ENCODE results near the gene C1orf116.
"Not testable (repeated sequence)": the region's sequence is repeated elsewhere in the genome, so short reads cannot be mapped to it uniquely, and the experiment has no call there.

Gene C1orf116

DNA sequence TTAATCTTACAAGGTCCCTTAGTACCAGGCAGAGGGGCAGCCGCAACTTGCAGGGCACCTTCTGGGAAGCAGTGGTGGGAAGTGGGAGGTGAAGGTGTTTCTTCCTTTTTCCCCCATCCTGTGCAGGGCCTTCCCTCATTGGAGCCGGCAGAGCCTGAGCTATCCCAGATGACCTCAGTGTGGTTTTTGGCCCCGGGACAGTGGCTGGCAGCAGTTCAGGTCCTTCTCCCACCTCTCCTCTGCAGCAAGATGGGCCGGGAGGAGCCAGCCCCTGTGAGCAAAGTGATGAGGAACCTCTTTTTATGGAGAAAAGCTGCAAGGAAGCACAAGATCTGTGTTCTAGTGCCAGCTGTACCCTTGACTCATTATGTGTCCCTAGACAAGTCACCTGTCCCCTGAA is 27.3 kb upstream of the C1orf116 start:
- no peak for DNase-seq (ENCODE audit: low read depth in 1 of 2, low spot score in 1 of 2)

DNA sequence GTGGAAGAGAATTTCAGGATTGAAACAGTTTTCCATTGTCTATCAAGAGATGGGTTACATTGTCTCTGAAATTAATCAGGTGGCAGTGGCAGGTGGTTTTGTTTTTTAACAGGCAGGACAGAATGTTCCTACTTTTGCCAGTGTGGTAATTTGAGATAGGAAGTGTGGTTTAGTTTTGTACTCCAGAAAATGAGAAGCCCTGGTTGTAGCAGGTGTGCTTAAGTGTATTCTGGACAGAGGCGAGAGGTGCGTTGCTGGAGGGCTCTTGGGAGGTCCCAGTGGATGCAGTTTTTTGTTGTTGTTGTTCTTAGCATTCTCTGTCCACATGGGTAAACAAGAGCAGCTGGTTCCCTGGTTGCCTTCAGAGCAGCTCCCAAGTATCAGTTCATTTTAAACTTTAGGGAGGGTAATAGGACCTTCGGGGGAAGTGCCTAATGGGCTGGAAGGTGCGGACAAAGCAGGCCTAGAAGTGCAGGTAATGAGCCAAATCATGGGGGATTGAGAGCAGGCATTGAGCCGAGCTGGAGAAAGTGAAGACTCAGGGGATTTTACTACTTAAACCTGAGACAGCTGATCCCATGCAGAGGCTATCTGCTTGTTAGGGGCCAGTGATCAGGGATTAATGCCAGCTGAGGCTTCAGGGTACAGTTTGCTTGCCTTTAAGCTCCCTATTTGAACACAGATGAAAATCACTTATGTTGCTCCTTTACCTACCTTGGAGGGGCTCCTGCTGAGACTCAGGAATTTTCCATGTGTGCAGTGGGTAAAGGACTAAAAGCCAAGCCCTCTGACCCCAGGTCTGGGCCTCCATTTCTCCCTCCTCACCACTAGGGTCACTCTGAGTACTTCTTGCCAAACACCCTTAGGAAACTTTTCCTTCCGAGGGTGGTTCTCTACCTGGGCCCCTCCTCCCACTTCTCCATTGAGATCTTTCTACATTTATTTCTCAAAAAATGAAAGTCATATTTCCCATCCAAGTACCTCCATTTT is 26.6 kb upstream of the C1orf116 start:
- no peak for DNase-seq (ENCODE audit: low read depth in 1 of 2, low spot score in 1 of 2)

DNA sequence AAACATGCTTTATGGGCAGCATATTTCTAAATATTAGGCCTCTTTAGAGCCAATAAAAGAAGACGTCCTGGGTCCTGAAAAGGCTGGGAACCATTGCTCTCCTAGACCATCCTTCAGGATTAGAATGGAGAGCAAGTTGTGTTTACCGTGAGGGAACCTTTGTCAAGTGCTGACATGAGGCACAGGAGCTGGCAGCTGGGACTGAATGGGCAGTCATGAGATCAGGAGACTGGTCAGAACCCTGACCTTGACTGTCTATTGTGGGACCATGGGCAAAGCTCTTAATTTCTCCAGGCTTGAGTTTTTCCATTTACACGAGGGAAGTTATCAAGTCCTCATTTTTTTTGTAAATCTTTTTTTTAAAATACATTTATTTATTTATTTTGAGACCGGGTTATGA is 25.7 kb upstream of the C1orf116 start:
- no peak for DNase-seq (ENCODE audit: low read depth in 1 of 2, low spot score in 1 of 2)

DNA sequence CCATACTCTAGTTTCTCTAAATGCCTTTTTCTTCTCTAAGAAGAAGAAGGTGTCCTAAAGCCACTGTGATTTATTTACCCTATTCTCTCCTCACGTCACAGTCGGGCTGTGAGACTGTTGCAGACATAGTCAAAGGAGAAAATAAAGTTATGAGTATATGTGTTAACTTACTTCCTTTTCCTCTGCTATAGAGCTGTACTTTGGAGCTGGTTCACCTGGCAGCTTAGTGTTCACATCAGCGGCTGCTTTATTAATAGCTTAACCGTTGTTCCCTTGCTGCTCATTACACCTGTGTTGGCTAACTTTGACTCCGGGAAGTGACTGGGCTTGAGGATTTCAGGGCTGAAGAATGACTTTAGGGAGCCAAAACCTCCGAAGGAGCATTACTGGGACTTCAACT is 24.1 kb upstream of the C1orf116 start:
- DNase-seq (ENCODE audit: low read depth in 1 of 2, low spot score in 1 of 2) = no peak

DNA sequence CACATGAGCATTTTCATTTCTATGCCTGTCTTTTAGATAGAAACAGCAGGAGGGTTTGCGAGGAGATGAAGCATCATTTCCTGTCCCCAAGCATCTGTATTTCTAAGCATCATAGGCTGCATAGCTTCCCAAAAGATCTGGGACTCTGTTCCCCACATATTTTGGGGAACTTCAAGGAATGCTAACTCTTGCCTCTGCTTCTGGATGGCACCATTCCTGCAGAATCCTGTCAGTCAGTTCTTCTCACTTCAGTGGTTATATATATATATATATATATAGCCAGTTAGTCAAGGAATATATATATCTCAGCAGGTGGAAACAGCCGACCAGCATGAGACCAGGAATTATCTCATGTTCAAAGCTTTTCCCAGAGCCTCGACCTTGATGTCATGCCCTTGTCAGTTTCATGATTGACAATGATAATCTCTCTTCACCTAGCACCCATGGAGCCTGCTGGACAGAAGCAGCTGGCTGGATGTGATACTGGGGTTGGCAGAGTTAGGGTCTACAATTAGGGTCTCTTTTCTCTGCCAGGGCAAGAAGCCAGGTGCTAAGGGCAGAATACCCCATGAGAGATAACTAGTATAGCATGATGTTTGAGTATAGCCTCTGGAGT is 22.9 kb upstream of the C1orf116 start:
- no peak for DNase-seq (ENCODE audit: low read depth in 1 of 2, low spot score in 1 of 2)

DNA sequence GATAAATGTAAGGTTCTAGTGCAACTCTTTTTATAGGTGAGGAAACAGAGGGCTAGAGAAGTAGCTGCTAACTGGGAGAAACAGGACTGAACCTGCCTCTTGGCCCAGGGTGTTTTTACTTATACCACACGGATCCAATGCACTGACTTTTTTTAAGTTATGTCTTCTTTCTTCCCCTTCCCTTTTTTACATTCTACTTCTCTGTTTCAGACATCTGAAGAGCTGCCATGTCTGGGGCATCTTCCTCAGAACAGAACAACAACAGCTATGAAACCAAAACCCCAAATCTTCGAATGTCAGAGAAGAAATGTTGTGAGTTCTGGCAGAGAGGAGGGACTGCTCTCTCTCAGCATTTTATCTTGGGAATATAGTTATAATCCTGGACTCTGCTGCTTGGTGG is 21.9 kb upstream of the C1orf116 start:
- DNase-seq (ENCODE audit: low read depth in 1 of 2, low spot score in 1 of 2) = no peak

DNA sequence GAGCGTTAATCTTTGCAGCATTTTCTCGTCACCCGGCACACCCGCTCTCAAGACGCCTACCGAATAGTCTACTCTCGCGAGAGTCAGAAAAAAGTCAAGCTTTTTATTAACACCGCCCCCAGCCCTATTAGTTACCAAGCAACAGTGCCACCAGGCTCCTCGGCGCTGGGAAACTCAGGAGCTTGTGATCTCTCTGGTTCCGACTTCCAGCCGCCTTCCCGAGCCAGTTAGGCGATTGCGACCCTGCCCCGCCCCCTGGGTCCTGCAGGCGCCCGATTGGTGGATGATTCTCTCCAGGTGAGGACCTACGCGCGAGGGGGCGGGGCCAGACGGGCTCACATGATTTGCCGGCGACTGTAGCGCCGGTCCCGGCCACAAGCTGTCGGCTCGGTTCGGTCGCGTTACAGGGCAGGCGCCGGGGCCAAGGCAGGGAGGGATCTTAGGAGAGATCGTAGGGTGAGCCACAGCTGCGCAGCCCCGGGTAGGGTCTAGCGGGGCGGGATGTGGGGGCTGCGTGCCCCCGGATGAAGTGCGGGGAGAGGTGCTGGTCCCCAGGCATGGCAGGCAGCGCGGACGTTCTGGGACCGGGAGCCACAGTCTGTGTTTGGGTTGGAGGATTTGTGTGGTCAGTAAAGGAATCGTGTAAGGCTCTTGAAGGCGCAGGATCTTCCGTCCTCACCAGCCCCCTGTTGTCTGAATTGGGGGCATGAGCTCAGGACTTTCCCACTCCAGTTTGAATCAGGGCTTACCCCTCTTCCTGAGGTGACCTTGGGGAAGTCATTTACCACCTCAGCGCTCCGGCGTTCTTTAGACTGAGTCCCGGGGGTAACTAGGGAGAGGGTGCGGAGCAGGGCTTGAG is 20.6 kb upstream of the C1orf116 start, which contains the start of gene PFKFB2:
PFKFB2 (plus strand) TSS at position 365 of the 859 bp plus-strand sequence. CDS start 1,443 bp downstream, outside the sequence.
- DNase-seq (ENCODE audit: low read depth in 1 of 2, low spot score in 1 of 2) = peak; percentile 88 to 91

DNA sequence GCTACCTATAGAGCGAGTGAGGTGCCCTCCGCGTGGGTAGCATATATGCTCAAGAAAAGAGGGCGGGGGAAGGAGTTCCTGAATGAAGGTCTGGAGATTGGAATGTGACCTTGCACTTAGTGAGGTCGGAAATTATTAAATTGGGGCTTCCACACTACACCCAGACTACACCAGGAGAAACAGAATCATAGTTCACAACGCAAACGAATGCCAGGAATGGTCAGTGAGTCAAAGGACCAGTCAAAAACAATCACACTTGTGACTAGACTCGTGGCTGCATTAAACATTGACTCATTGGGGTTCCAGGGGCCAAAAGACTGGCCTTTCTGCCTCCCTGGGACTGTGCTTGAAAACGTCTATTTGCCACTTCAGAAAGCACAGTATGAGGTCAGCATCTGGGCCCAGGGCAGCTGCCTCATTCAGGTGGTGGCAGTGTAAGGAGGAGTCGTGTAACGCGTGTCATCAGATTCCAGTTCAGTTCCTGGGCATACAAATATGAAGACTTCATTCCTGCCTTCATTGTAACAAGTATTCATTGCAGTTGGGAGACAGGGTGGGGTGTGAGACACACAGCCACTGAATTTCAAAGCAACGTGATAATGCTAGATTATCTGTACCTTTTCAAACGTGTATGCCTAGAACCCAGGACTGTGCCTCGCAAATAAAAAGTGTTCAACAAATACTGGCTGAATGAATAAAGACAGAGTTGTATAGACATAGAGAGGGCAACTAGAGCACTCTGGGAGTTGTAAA is 18.8 kb upstream of the C1orf116 start, which contains the start of gene YOD1:
YOD1 (minus strand) TSS at position 18 of the 753 bp plus-strand sequence. CDS start 178 bp downstream, outside the sequence.
- no peak for DNase-seq (ENCODE audit: low read depth in 1 of 2, low spot score in 1 of 2)

DNA sequence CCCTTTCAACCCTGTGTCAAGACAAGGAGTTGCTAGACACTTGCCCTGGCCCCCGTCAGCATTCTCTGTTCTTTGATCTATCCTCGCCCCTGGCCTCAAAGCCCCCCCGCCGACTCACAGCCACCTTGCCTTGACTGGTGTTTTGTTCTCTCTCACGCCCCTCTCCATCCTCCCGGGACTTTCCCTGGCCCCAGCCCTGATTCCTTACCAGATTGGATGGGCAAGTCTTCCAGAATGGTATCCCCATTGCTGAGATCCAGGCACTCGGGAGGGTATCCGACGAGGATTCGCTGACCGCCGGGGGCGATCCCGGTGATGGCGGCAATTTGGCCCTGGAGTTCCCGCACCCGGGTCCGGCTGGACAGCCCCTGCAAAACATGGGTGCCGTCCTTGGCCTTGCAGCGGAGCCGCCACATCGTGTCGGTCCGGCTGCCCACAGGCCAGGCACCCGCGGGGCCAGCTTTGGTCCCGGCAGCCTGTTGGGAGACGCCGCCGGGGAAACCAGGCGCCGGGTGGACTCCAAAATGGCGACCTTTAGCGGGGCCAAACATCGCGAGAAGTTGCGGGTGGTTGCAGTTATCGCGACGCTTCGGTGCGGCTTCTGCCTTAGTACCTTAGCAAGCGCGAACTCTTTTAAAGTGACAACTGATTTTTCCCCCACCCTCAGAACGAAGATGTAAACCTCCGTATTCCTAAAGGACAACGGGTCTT is 18.1 kb upstream of the C1orf116 start:
- DNase-seq (ENCODE audit: low read depth in 1 of 2, low spot score in 1 of 2) = peak; percentile 79 to 87

DNA sequence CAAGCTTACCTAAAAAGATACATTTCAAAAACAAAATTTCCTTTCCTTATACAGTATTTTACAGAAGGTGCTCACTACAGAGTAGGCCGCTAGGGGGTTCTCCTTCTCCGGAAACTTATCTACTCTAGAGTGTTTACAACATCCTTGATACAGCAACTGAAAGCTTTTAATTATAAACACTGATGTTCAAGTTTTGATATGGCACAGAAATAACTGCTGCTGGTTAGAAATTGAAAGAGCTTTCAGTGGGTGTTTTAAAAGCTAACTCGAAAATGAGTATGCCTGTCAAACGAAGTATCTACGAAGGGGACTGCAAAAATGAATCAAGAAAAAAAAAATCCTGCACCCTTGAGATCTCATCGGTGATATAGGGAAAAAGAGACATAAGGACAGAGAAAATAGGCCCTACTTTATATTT is 17.4 kb upstream of the C1orf116 start:
- DNase-seq (ENCODE audit: low read depth in 1 of 2, low spot score in 1 of 2) = peak in 1 of 2 donors; percentile 47

DNA sequence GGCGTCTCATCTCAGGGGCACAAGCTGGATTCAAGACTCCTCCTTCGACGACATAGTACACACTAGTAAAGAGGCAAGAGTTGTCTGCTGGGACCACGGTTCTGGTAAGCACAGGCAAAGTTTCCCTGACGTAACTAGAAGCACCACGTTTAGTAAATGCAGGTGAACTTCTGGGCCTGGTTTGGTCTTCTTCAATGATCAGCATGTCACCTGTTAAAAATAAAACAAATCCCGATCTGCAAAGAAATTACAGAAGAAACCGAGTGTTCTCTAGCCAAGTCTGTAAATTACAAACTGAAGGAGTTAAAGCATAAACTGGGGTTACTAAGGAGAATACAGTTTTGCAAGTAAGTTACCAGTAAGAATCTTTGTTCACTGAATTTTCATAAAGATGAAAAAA is 17.0 kb upstream of the C1orf116 start:
- no peak for DNase-seq (ENCODE audit: low read depth in 1 of 2, low spot score in 1 of 2)

DNA sequence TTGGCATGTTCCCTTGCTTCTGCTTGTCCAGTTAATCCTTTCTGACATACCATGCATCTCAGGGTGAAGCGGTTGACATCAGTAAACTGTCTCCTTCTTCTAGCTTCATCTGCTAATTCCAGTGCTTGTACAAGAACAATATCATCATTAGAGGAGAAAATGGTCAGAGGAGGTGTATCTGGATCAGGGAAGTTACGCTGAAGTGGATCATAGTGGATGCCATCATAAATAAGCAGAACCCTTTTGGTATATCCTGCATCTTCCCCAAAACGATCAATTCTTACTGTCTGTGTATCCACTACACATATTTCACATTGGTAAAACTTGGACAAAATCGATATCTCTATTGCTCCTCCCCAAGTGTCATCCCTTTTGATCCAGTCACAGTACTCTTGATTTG is 16.5 kb upstream of the C1orf116 start:
- no peak for DNase-seq (ENCODE audit: low read depth in 1 of 2, low spot score in 1 of 2)

DNA sequence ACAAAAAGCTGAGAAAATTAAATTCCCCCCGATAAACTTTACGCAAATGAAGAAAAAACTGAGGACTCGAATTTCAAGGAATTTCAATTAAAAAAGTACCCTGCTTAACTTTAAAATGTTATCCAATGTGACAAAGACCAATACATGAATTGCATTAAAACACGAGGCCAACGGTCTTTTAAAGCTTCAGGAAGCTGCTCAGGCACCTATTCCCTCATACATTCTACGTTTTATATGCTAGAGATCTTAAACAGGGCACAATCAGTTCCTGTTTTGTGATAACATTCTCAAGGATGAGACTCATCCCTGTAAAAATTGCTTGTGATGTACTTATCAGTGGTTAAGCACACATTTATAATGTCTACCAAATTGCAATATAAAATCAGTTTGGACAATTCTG is 15.5 kb upstream of the C1orf116 start:
- no peak for DNase-seq (ENCODE audit: low read depth in 1 of 2, low spot score in 1 of 2)

DNA sequence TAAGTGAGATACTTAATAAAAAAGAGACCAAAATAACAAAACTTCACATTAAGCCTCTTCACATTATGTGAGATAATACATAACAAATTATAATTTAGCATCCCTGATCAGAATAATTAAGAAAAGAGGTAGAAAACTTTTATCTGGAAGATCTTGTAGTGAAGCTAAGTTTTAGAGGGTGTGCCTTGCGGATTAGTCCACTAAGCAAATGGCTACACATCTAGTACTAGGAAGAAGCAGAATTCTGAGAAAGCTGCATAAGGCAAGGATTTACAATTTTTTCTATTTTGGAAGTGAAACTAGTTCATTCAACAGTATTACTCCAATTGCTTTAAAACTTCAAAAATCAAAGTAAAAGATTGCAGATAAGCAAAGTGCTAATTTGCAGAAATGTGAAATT is 14.9 kb upstream of the C1orf116 start:
- no peak for DNase-seq (ENCODE audit: low read depth in 1 of 2, low spot score in 1 of 2)

DNA sequence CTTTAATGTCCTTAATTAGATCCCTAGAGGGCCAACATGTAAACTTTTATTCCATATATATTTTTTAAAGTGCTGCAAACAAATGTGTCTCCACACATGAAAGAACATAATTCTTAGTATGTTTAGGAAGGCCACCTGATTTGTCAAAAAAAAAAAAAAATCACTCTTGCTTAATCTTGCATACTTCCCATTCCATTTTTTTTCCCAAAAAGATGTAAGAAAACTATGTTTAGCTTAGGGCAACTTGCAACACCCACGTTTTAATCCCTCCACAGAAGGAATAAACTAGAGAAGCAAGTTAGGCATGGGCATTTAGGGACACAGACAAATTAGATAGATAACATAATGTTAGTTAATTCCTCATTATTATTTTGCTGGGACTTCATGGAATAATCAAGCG is 12.9 kb upstream of the C1orf116 start:
- DNase-seq (ENCODE audit: low read depth in 1 of 2, low spot score in 1 of 2) = no peak

DNA sequence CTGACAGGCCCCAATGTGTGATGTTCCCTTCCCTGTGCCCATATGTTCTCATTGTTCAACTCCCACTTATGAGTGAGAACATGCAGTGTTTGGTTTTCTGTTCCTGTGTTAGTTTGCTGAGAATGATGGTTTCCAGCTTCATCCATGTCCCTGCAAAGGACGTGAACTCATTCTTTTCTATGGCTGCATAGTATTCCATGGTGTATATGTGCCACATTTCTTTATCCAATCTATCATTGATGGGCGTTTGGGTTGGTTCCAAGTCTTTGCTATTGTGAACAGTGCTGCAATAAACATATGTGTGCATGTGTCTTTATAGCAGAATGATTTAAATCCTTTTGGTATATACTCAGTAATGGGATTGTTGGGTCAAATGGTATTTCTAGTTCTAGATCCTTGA is 8.8 kb upstream of the C1orf116 start:
- not testable (repeated sequence) for DNase-seq (ENCODE audit: low read depth in 1 of 2, low spot score in 1 of 2)

DNA sequence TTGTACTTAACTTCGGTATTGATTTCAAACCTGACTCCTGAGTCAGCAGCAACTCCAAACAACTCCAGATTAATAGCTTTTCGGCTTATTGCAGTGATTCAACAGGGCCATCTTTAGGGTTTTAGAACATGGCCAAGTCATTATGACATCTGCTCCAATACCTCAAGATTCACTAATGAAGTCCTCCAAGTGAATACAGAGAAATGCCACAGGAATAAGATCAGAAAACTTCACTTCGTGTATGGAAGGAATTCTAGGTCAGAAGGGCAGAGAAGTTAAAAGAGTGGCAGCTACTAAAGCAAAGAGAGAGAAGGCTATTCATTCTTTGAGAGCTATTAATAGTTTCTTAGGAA is 7.6 kb upstream of the C1orf116 start:
- no peak for DNase-seq (ENCODE audit: low read depth in 1 of 2, low spot score in 1 of 2)

DNA sequence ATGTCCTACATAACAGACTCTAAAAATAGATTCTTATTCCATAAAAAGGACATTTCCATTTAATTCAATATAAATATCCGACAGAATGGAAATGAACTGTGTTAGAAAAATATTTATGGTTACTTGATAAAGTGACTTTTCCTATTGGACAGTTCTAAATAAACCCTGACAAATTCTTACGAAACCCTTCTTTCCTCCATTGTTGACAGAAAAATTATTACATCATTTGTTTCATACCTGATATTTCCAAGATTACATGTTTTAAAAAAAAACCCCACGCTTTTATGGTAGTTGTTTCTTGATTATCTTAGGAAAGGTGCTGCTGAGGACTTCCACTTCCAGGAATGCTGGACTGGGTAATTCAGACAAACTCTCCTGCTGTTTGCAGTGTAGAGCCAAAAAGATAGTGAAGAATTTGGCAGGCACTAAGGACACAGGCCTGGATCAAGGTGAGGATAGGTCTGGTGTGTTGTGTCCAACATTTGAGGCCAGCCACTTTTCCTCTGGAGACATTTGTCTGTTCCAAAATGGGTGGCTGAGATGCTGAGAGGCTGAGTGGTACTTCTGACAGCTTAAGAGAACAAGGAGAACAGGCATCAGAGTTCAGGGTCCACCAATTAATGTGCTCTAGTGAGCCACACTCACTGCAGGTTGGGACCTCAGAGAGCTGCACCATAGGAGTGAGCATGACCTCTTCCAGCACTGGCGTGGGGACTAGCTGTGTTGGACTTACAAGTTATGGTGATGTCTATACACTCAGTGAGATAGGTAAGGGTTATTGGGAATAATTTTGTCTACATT is 7.0 kb upstream of the C1orf116 start:
- DNase-seq (ENCODE audit: low read depth in 1 of 2, low spot score in 1 of 2) = no peak

DNA sequence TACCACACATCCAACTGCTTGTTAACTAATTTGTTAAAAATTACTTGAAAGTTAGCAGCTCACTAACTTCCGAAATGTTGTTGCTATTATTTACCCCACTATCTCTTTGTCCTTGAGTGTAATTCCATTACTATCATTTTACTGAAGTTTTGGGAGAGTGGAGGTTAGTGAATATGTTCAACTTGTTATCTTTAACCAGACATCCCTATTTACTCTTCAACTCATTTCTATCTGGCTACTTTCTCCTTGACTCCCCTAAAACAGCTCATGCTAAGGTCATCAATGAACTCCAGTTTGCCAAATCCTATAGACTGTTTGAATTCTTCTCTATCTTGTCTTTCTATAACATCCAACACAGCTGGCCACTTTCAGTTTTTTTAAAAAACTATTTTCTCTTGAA is 4.3 kb upstream of the C1orf116 start:
- DNase-seq (ENCODE audit: low read depth in 1 of 2, low spot score in 1 of 2) = no peak

All from activated CD4-positive, alpha-beta T cell treated with anti-CD3 and anti-CD28 coated beads, Interleukin-2, amount 50 U/mL, for 24 hours (primary cell).